Vagina (tissue), 2 donors: ENCODE measurements around the gene LURAP1L. TPM values are rescaled to one million over a fixed set of nuclear protein-coding genes. Genes with fewer than 3 reads are reported as not detected.
A peak's percentile ranks its signal among the peaks of the same experiment; 100 is the strongest.
"Not testable (repeated sequence)": the region's sequence is repeated elsewhere in the genome, so short reads cannot be mapped to it uniquely, and the experiment has no call there.

Source experiments
- DNase-seq, 2 donors: peaks; one replicate each; pipeline ENCODE4 v3.0.0-alpha.2; 2017; ENCODE audit errors: extremely low spot score in 2 of 2
- H3K27ac ChIP-seq: fragments of 200-600 bp; sonication (generic); one replicate; pipeline ENCODE4 v1.5.1; 2019
- H3K27me3 ChIP-seq: fragments of 200-600 bp; sonication (generic); one replicate; pipeline ENCODE4 v1.5.1; 2019
- H3K36me3 ChIP-seq, 2 donors: fragments of 200-600 bp; sonication (generic); one replicate each; pipeline ENCODE4 v1.5.1; 2017 to 2019
- H3K4me1 ChIP-seq: fragments of 200-600 bp; sonication (generic); one replicate; pipeline ENCODE4 v1.5.1; 2019
- H3K4me3 ChIP-seq, 2 donors: fragments of 200-600 bp; sonication (generic); 1 replicate in 1 of 2; 2 replicates in 1 of 2; pipeline ENCODE4 v1.5.1; 2016 to 2019
- H3K9me3 ChIP-seq: fragments of 200-600 bp; sonication (generic); one replicate; pipeline ENCODE4 v1.5.1; 2019
- CTCF ChIP-seq, 3 experiments: fragments of 450-650 bp in 2 of 3; fragments of 200-600 bp in 1 of 3; sonication (generic) in 1 of 3; IDR thresholded peaks; one replicate each; pipeline ENCODE4 v1.5.1; 2017 to 2019; ENCODE audit warnings: antibody characterized with exemption in 3 of 3, mild to moderate bottlenecking in 2 of 3, moderate library complexity in 2 of 3
- POLR2A ChIP-seq, 2 donors: fragments of 450-650 bp; IDR thresholded peaks; one replicate each; pipeline ENCODE4 v1.6.1; 2017; ENCODE audit warnings: antibody characterized with exemption in 2 of 2, mild to moderate bottlenecking in 2 of 2, moderate library complexity in 2 of 2
- POLR2AphosphoS5 ChIP-seq, 2 donors: sonication (generic); formaldehyde crosslinking; IDR thresholded peaks; one replicate each; pipeline ENCODE4 v1.9.0; 2017; ENCODE audit warnings: antibody characterized with exemption in 2 of 2, mild to moderate bottlenecking in 2 of 2, low read depth in 1 of 2; ENCODE audit not compliant: insufficient read depth in 1 of 2
- intact Hi-C: fragments of 100-400 bp; cut with DNase I; formaldehyde crosslinking; loops from one replicate; pipeline ENCODE4 v1.15.1; 2023
- total RNA-seq: library from RNA; depleted of rRNA; stranded (reverse); fragments of >200 nt; gene quantifications from one replicate; pipeline ENCODE4 v1.2.3, GENCODE V29; 2016

Gene LURAP1L
- total RNA-seq, 1 donor from 2014 or later, result 14.5 TPM

- TF ChIP-seq POLR2AphosphoS5 (IDR thresholded peaks at IDR 0.05; ENCODE audit: insufficient read depth in 1 of 2, low read depth in 1 of 2), result no peak
- no peak for TF ChIP-seq POLR2A (IDR thresholded peaks at IDR 0.05)
- no peak for TF ChIP-seq CTCF (IDR thresholded peaks at IDR 0.05)
Measured at GRCh38 chr9:12856603-12857002, 81.8 kb downstream of the LURAP1L start.

DNA sequence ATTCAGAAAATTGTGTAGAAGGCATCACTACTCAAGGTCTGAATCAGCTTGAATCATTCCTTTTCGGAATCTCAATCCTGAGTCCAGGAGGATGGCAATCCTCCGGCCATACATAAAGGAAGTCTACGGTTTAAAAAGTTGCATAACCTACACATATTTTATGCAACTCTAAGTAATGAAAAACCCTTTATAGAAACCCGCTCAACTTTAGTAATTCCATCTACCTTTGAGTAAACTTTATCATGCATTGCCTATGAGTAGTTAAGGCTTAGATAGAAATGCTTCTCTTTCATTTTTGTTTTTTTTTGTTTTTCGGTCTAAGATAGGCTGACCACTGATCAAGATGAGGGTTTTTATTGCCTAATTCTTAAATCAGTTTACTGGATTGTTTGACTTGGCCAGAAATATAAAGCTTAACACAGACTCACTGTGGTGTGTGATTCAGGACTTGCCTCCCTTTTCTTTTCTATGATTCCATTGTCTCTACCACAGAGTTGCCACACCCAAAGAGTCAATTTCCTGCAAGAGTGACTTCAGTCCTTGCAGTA is 85.0 kb downstream of the LURAP1L start:
- no peak overlapping the region for H3K27ac ChIP-seq
- no peak overlapping the region for H3K4me3 ChIP-seq
- no peak for TF ChIP-seq CTCF (IDR thresholded peaks at IDR 0.05)
- no peak for TF ChIP-seq POLR2A (IDR thresholded peaks at IDR 0.05)
- TF ChIP-seq POLR2AphosphoS5 (IDR thresholded peaks at IDR 0.05; ENCODE audit: insufficient read depth in 1 of 2, low read depth in 1 of 2), result peak in 1 of 2 donors; percentile 52
- no peak for DNase-seq
- peaks cover 7% of the 10 kb centered on the region for H3K4me1 ChIP-seq
- no peaks in the 10 kb centered on the region for H3K27me3 ChIP-seq
- H3K9me3 ChIP-seq, result no peaks in the 10 kb centered on the region
- no peaks in the 10 kb centered on the region for H3K36me3 ChIP-seq
- intact Hi-C loops, result no loop called here

More at GRCh38 chr9:12856603-12857002, 81.8 kb downstream of the LURAP1L start:
- no peaks in the 10 kb centered on the region for H3K4me1 ChIP-seq
- H3K36me3 ChIP-seq, result no peaks in the 10 kb centered on the region
- H3K9me3 ChIP-seq, result no peaks in the 10 kb centered on the region
- DNase-seq, result no peak
- intact Hi-C loops, result no loop called here
- no peak overlapping the region for H3K27ac ChIP-seq
- H3K27me3 ChIP-seq, result no peaks in the 10 kb centered on the region
- H3K4me3 ChIP-seq, result no peak overlapping the region

DNA sequence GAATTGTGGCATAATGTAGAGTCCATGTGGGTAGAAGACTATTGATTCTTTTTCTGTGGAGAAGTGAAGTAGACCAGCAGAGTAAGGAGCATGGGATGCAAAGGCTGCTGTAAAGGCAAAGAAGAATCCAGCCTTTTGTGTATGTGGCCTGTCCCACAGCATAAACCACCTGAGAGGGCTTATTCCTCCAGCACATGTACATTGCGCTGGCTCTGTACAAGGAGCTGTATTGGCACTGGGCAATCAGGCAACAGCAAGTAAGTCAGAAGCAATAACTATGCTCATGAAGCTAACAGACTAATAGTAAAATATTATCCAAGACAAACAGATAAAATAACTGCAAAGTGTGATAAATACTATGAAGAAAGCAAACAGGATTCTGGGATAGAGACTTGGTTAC is 86.2 kb downstream of the LURAP1L start:
- no peaks in the 10 kb centered on the region for H3K36me3 ChIP-seq
- no peak overlapping the region for H3K4me3 ChIP-seq
- TF ChIP-seq CTCF (IDR thresholded peaks at IDR 0.05), result no peak
- no peak for TF ChIP-seq POLR2AphosphoS5 (IDR thresholded peaks at IDR 0.05; ENCODE audit: insufficient read depth in 1 of 2, low read depth in 1 of 2)
- TF ChIP-seq POLR2A (IDR thresholded peaks at IDR 0.05), result no peak
- H3K4me1 ChIP-seq, result peaks cover 7% of the 10 kb centered on the region
- DNase-seq, result no peak
- no peaks in the 10 kb centered on the region for H3K27me3 ChIP-seq
- H3K27ac ChIP-seq, result no peak overlapping the region
- no peaks in the 10 kb centered on the region for H3K9me3 ChIP-seq
- intact Hi-C loops, result no loop called here

- Histone ChIP-seq H3K27ac (no peak overlapping the region), H3K9me3 (no peaks in the 10 kb centered on the region), H3K4me3 (no peak overlapping the region), H3K27me3 (no peaks in the 10 kb centered on the region), H3K4me1 (peaks cover 7% of the 10 kb centered on the region), H3K36me3 (no peaks in the 10 kb centered on the region)
- TF ChIP-seq POLR2A (IDR thresholded peaks at IDR 0.05) (no peak), POLR2AphosphoS5 (IDR thresholded peaks at IDR 0.05; ENCODE audit: insufficient read depth in 1 of 2, low read depth in 1 of 2) (no peak), CTCF (IDR thresholded peaks at IDR 0.05) (no peak)
- DNase-seq, result no peak
- intact Hi-C loops, result no loop called here
Measured at GRCh38 chr9:12862611-12863410, 88.0 kb downstream of the LURAP1L start.

GRCh38 chr9:12863618-12864017 is 88.8 kb downstream of the LURAP1L start:
- Histone ChIP-seq H3K27me3 (no peaks in the 10 kb centered on the region), H3K9me3 (no peaks in the 10 kb centered on the region), H3K27ac (no peak overlapping the region), H3K36me3 (no peaks in the 10 kb centered on the region), H3K4me3 (no peak overlapping the region), H3K4me1 (peaks cover 7% of the 10 kb centered on the region)
- TF ChIP-seq CTCF (IDR thresholded peaks at IDR 0.05), result no peak
- no peak for TF ChIP-seq POLR2A (IDR thresholded peaks at IDR 0.05)
- TF ChIP-seq POLR2AphosphoS5 (IDR thresholded peaks at IDR 0.05; ENCODE audit: insufficient read depth in 1 of 2, low read depth in 1 of 2), result no peak
- DNase-seq, result no peak
- intact Hi-C loops, result no loop called here

GRCh38 chr9:12865380-12865779 is 90.6 kb downstream of the LURAP1L start:
- H3K36me3 ChIP-seq, H3K4me3 ChIP-seq, H3K4me1 ChIP-seq, H3K27ac ChIP-seq, H3K9me3 ChIP-seq, intact Hi-C loops, H3K27me3 ChIP-seq, DNase-seq: not testable (repeated sequence)
